ENCODE measurements around the gene KRT78. TPM values are rescaled to one million over a fixed set of nuclear protein-coding genes. Genes with fewer than 3 reads are reported as not detected.

Gene KRT78
- total and polyA plus RNA-seq, 9 of the 15 experiments (the other 6 are each of a cell fraction or from before 2014, with no cell fraction given): not detected

GRCh38 chr12:52860102-52860823 lies 11.5 kb upstream of the KRT78 start:
- Histone ChIP-seq H3K4me1 (replicated peaks in 1 of 2; ENCODE audit: control insufficient read depth in 2 of 2, insufficient read depth in 2 of 2, low read length in 2 of 2) (no peaks in the 10 kb centered on the region; a peak in 1 of 5 replicates), H3K9me1 (ENCODE audit: control insufficient read depth, insufficient read depth, low read length) (no peaks in the 10 kb centered on the region), H3K9ac (ENCODE audit: insufficient read depth in 1 of 2, low read depth in 2 of 2, low read length in 2 of 2) (no peak overlapping the region), H2AFZ (ENCODE audit: low read depth, low read length) (no peak overlapping the region), H3K27ac (ENCODE audit: extremely low read depth, low read depth, low read length) (no peak overlapping the region), H3K27me3 (ENCODE audit: control insufficient read depth in 2 of 2, insufficient read depth in 2 of 2, low read length in 2 of 2) (peaks cover 2 to 28% of the 10 kb centered on the region in 2 experiments; a peak in 3 of 5 replicates), H3K4me2 (ENCODE audit: insufficient read depth, low read length) (no peak overlapping the region), H3K79me2 (ENCODE audit: control insufficient read depth, insufficient read depth, low read length) (no peaks in the 10 kb centered on the region), H4K20me1 (replicated peaks; ENCODE audit: control insufficient read depth, insufficient read depth, low read length) (peaks cover 2% of the 10 kb centered on the region; the same call in 1 of the 2 replicates), H3K4me3 (no peak overlapping the region), H3K36me3 (ENCODE audit: control insufficient read depth, insufficient read depth, low read length) (no peaks in the 10 kb centered on the region), H3K9me3 (replicated peaks; ENCODE audit: control insufficient read depth, insufficient read depth, low read depth, low read length) (no peaks in the 10 kb centered on the region)
- CTCF ChIA-PET (ENCODE audit: low intra/inter-chr PET ratio): no interaction called here
- intact Hi-C loops (cut with micrococcal nuclease): no loop called here
- no peak for TF ChIP-seq HNRNPUL1 (IDR thresholded peaks at IDR 0.05; ENCODE audit: low read length)
- no peak for TF ChIP-seq PYGO2 (tag; IDR thresholded peaks at IDR 0.05)
- peak; percentile 55 for TF ChIP-seq CEBPB (tag; IDR thresholded peaks at IDR 0.05)
- no peak for TF ChIP-seq NFYB (IDR thresholded peaks at IDR 0.05; ENCODE audit: extremely low read depth, insufficient read length)
- TF ChIP-seq JUNB (CRISPR knock-in tag; conservative IDR thresholded peaks at IDR 0.05): no peak
- no peak for TF ChIP-seq RBFOX2 (IDR thresholded peaks at IDR 0.05; ENCODE audit: low read depth, low read length)
- ATAC-seq (no peak), FAIRE-seq (no peak), DNase-seq (ENCODE audit: extremely low read depth in 1 of 4, low spot score in 3 of 4) (no peak)
- WGBS (ENCODE audit: insufficient coverage, low coverage, missing lambda C conversion rate): 13% methylated on average over 6 of the region's 6 CpGs
- in situ Hi-C loops (cut with MboI): no loop called here
- POLR2A ChIA-PET: interaction anchor here (0.6 kb wide), 1 partner anchor 13 kb away, joined by 5 read pairs; no protein-coding TSS in a partner anchor
- BruUV-seq (replicated peaks): no TSS peak

Measured in K562 (cell line).